Natural killer cell (primary cell): ENCODE measurements around the gene ERFL. TPM values are rescaled to one million over a fixed set of nuclear protein-coding genes. Genes with fewer than 3 reads are reported as not detected.

Experiments used
- ATAC-seq, 3 donors: fragments of 150-1000 bp in 2 of 3; fragments of 200-7000 bp in 1 of 3; cut with Tn5 transposase; 1 replicate in 1 of 3; 2 replicates in 2 of 3; pipeline ENCODE4 v1.10.0; 2021; ENCODE audit warnings: mild to moderate bottlenecking in 2 of 3, moderate library complexity in 2 of 3
- DNase-seq, 2 donors: peaks; one replicate each; pipeline versions ENCODE4 v3.0.0 to v3.0.0-alpha.2; 2013 to 2021; ENCODE audit warnings: mixed read lengths in 1 of 2
- H3K27ac ChIP-seq: one replicate; pipeline ENCODE4 v1.5.1; 2013; ENCODE audit warnings: mild to moderate bottlenecking, low read length
- H3K27me3 ChIP-seq: one replicate; pipeline ENCODE4 v1.6.1; 2013; ENCODE audit warnings: low read length; ENCODE audit not compliant: control insufficient read depth, insufficient read depth
- H3K36me3 ChIP-seq: one replicate; pipeline ENCODE4 v1.6.1; 2013; ENCODE audit warnings: low read length; ENCODE audit not compliant: control insufficient read depth, insufficient read depth
- H3K4me1 ChIP-seq: one replicate; pipeline ENCODE4 v1.6.1; 2013; ENCODE audit warnings: low read length; ENCODE audit not compliant: control insufficient read depth, insufficient read depth
- H3K4me3 ChIP-seq: one replicate; pipeline ENCODE4 v1.5.1; 2013; ENCODE audit warnings: low read length
- H3K9me3 ChIP-seq: one replicate; pipeline ENCODE4 v1.6.1; 2013; ENCODE audit warnings: low read length; ENCODE audit not compliant: control insufficient read depth, insufficient read depth
- H3K27ac Mint-ChIP-seq, 2 donors: one replicate each; pipeline ENCODE4 v1.8.0; 2022; ENCODE audit warnings: mild to moderate bottlenecking in 2 of 2, mixed read lengths in 2 of 2, moderate library complexity in 1 of 2
- H3K27me3 Mint-ChIP-seq, 2 donors: one replicate each; pipeline ENCODE4 v1.8.0; 2022; ENCODE audit warnings: low read depth in 2 of 2, mixed read lengths in 2 of 2
- H3K36me3 Mint-ChIP-seq: one replicate; pipeline ENCODE4 v1.8.0; 2022; ENCODE audit warnings: mixed read lengths
- H3K4me1 Mint-ChIP-seq, 2 donors: one replicate each; pipeline ENCODE4 v1.8.0; 2022; ENCODE audit warnings: mixed read lengths in 2 of 2
- H3K4me3 Mint-ChIP-seq: one replicate; pipeline ENCODE4 v1.8.0; 2022; ENCODE audit warnings: mild to moderate bottlenecking, moderate library complexity, mixed read lengths
- H3K9me3 Mint-ChIP-seq, 2 donors: one replicate each; pipeline ENCODE4 v1.8.0; 2022; ENCODE audit warnings: mixed read lengths in 2 of 2
- WGBS: methylation state at CpG from one replicate; pipeline ENCODE4 v1.1.7; 2013; ENCODE audit warnings: missing lambda C conversion rate; ENCODE audit not compliant: insufficient coverage; 5-methylcytosine and 5-hydroxymethylcytosine counted together
- intact Hi-C: fragments of 100-400 bp; cut with micrococcal nuclease; formaldehyde crosslinking; loops from one replicate; pipeline ENCODE4 v1.14.2; 2022
- total RNA-seq, 4 donors: library from RNA; stranded (reverse); fragments of 120-200 nt in 1 of 4; gene quantifications; one replicate each; pipeline versions ENCODE4 v1.2.3 to v1.2.4, GENCODE V29; 2013 to 2022
- TF ChIP-seq, protein P1 (sequence below): fragments of 200-600 bp; IDR thresholded peaks from one replicate; pipeline ENCODE4 v1.8.0; 2022; ENCODE audit warnings: antibody characterized with exemption

The ERFL gene
- total RNA-seq, 3 donors from 2014 or later (not counting 1 experiment from before 2014, with no cell fraction given), result 1.1 to 2.1 (median 1.5) TPM

DNA sequence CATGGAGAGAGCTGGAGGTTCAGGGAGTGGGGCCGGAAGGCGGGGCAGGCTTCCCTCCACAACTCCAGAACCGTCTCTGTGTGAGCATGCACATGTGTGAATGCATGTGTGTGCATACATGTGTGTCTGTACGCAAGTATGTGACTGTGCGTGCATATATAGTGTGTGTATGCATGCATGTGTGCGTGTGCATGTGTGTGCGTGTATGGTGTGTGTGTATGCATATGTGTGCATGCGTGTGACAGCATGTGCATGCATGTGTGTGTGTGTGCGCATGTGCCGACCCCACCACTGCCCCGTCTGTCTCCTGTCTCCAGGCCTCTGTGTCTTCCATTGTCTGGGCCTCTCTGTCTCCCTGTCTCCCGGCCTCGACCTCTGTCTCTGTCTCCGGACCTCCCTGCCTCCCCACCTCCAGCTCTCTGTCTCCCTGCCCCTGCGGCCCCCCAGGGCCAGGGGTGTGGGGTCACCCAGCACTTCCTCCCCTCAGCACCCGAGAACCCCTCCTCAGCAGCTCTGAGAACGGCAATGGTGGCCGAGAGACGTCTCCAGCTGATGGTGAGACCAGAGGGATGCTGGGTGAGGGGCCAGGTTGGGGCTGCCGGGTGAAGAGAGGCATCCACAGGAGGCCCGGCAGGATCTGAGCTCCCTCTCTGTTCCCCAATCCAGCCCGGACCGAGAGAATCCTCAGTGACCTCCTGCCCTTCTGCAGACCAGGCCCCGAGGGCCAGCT lies 22.8 kb downstream of the ERFL start:
- H3K9me3 Mint-ChIP-seq, result no peaks in the 10 kb centered on the region
- DNase-seq (no peak), ATAC-seq (no peak)
- TF ChIP-seq, protein P1, sequence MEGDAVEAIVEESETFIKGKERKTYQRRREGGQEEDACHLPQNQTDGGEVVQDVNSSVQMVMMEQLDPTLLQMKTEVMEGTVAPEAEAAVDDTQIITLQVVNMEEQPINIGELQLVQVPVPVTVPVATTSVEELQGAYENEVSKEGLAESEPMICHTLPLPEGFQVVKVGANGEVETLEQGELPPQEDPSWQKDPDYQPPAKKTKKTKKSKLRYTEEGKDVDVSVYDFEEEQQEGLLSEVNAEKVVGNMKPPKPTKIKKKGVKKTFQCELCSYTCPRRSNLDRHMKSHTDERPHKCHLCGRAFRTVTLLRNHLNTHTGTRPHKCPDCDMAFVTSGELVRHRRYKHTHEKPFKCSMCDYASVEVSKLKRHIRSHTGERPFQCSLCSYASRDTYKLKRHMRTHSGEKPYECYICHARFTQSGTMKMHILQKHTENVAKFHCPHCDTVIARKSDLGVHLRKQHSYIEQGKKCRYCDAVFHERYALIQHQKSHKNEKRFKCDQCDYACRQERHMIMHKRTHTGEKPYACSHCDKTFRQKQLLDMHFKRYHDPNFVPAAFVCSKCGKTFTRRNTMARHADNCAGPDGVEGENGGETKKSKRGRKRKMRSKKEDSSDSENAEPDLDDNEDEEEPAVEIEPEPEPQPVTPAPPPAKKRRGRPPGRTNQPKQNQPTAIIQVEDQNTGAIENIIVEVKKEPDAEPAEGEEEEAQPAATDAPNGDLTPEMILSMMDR, result no peak
- peaks cover 69% of the 10 kb centered on the region for H3K36me3 ChIP-seq
- H3K4me3 ChIP-seq, result no peak overlapping the region
- peaks cover 10 to 53% of the 10 kb centered on the region in 2 donors for H3K4me1 Mint-ChIP-seq
- H3K27ac Mint-ChIP-seq, result peak overlapping the region; percentile 47 to 51
- H3K27ac ChIP-seq, result no peak overlapping the region
- peaks cover 36% of the 10 kb centered on the region for H3K4me1 ChIP-seq
- no peaks in the 10 kb centered on the region for H3K27me3 Mint-ChIP-seq
- WGBS, result 94% methylated on average over 23 of the region's 24 CpGs
- H3K4me3 Mint-ChIP-seq, result no peak overlapping the region
- no peaks in the 10 kb centered on the region for H3K27me3 ChIP-seq
- no peaks in the 10 kb centered on the region for H3K9me3 ChIP-seq
- no peaks in the 10 kb centered on the region for H3K36me3 Mint-ChIP-seq
- intact Hi-C loops, result no loop called here

DNA sequence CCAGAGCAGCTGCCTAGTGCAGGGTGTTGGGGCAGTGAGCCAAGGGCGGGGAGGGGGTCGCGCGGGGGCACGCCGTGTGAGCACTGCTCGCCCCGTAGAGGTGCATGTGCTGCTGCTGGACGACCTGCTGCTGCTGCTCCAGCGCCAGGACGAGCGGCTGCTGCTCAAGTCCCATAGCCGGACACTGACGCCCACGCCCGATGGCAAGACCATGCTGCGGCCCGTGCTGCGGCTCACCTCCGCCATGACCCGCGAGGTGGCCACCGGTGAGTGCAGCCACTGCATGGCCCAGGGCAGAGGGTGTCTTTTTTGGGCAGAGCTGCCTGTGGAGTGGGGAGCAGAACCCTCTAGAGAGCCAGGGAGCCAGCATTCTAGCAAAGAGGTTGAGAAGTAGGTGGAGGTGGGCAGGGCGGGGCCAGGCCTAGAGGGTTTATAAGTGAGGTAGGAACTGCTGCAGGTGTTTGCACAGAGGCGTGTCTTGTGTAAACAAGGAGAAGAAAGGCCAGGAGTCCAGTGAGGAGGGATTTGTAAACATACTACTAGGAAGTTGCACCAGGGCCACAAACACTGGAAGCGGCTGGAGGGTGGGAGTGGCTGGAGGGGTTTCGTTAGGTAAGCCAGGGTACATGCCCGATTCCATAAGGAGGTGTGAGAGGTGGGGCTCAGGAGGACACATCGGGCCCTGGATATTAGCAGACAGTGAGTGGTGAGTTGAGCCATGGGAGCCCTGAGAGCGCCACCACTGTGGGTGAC lies 24.0 kb downstream of the ERFL start:
- Histone ChIP-seq H3K4me3 (no peak overlapping the region), H3K27me3 (no peaks in the 10 kb centered on the region), H3K27ac (no peak overlapping the region), H3K4me1 (peaks cover 36% of the 10 kb centered on the region), H3K9me3 (no peaks in the 10 kb centered on the region), H3K36me3 (peaks cover 80% of the 10 kb centered on the region)
- intact Hi-C loops, result no loop called here
- Mint-ChIP-seq H3K4me3 (no peak overlapping the region), H3K9me3 (no peaks in the 10 kb centered on the region), H3K36me3 (peaks cover 2% of the 10 kb centered on the region), H3K4me1 (peaks cover 6 to 50% of the 10 kb centered on the region in 2 donors), H3K27me3 (no peaks in the 10 kb centered on the region), H3K27ac (peak overlapping the region in 1 of 2 donors; percentile 59)
- 97% methylated on average over 30 of the region's 30 CpGs for WGBS
- TF ChIP-seq, protein P1, result no peak
- ATAC-seq (no peak), DNase-seq (no peak)

DNA sequence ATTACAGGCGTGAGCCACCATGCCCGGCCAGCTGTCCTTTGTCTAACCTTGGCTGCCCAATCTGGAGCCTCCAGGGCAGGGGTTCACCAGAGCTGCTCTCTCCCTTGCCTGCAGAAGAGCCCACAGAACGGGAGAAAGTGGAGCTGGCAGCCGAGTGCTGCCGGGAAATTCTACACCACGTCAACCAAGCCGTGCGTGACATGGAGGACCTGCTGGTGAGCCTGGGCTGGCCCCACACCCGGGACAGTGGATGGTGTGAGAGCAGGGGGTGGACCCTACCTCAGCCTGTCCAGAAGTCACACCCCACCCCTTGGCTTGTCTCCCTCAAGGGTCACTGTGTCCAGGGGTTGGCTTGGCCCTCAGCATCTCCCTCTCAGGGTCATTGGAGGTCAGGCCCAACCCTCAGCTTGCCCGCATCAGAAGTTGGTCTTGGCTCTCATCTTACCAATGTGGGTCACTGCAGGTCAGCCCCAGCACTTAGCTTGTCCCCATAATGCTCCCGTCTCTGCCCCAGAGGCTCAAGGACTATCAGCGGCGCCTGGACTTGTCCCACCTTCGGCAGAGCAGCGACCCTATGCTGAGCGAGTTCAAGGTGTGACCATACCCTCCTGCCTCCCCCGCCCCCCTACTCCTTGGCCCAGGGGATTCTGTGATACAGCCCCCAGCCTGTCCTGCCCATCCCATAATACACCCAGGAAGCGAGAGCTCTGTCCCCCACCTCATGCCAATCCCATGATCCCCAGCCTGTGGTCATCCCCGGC lies 24.9 kb downstream of the ERFL start:
- DNase-seq (no peak), ATAC-seq (no peak)
- Mint-ChIP-seq H3K27ac (peak overlapping the region in 1 of 2 donors; percentile 31), H3K4me3 (no peak overlapping the region), H3K27me3 (no peaks in the 10 kb centered on the region), H3K9me3 (no peaks in the 10 kb centered on the region), H3K4me1 (peaks cover 11 to 50% of the 10 kb centered on the region in 2 donors), H3K36me3 (peaks cover 7% of the 10 kb centered on the region)
- Histone ChIP-seq H3K27ac (no peak overlapping the region), H3K4me1 (peaks cover 36% of the 10 kb centered on the region), H3K4me3 (no peak overlapping the region), H3K27me3 (no peaks in the 10 kb centered on the region), H3K36me3 (peaks cover 89% of the 10 kb centered on the region), H3K9me3 (no peaks in the 10 kb centered on the region)
- WGBS, result 98% methylated on average over 19 of the region's 19 CpGs
- TF ChIP-seq, protein P1, result no peak
- intact Hi-C loops, result no loop called here
